ENCODE measurements around the gene BEAN1.

DNA sequence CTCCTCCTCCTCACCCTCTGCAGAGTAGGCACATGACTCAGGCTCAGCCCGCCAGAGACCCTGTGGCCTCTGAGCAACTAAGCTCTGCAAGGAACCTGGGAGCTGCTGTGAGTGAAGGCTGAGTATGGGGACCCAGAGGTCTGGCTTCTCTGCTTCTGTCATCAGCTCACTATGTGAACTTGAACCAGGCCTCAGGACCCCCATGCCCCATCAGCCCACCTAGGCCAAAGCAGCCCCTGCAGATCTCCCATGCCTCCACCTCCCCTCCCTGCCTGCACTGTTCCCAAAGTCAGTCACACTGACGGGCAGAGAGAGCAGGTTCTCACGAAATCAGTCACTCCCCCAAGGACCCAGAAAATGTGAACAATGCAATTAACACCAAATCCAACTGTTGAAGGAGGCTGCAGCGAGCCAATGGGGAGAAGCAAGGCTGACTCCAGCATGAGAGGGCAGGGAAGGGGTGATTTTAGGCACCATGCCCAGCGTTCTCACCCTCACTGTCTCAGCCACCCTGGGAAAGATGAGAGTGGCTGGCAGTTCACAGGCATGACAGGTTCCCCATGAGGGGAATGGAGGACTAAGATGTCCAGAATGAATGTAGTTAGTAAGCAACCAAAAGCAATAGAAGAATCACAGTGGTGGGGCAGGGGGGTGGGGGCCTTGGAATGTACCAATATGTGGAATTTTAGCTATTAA, 60.6 kb downstream of the BEAN1 start:
- TF ChIP-seq, protein P1, sequence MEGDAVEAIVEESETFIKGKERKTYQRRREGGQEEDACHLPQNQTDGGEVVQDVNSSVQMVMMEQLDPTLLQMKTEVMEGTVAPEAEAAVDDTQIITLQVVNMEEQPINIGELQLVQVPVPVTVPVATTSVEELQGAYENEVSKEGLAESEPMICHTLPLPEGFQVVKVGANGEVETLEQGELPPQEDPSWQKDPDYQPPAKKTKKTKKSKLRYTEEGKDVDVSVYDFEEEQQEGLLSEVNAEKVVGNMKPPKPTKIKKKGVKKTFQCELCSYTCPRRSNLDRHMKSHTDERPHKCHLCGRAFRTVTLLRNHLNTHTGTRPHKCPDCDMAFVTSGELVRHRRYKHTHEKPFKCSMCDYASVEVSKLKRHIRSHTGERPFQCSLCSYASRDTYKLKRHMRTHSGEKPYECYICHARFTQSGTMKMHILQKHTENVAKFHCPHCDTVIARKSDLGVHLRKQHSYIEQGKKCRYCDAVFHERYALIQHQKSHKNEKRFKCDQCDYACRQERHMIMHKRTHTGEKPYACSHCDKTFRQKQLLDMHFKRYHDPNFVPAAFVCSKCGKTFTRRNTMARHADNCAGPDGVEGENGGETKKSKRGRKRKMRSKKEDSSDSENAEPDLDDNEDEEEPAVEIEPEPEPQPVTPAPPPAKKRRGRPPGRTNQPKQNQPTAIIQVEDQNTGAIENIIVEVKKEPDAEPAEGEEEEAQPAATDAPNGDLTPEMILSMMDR (IDR thresholded peaks at IDR 0.05), result no peak
- TF ChIP-seq POLR2A (IDR thresholded peaks at IDR 0.05), result no peak
